H1 (cell line): Measurements from ENCODE around the gene C16orf89. TPM values are rescaled to one million over a fixed set of nuclear protein-coding genes. Genes with fewer than 3 reads are reported as not detected.

ENCODE experiments used
- SAP30 ChIP-seq: fragments of 300-600 bp; sonication (generic); IDR thresholded peaks from 2 replicates; pipeline ENCODE4 v1.7.1; 2012; ENCODE audit warnings: low read length, moderate library complexity, mild to moderate bottlenecking, inconsistent platforms; ENCODE audit not compliant: insufficient read depth, insufficient replicate concordance
- SUZ12 ChIP-seq: fragments of 200-600 bp; sonication (generic); IDR thresholded peaks from 2 replicates; pipeline ENCODE4 v1.6.1; 2012; ENCODE audit warnings: mild to moderate bottlenecking, inconsistent platforms, low read length, moderate library complexity, mixed read lengths
- ZNF274 ChIP-seq: IDR thresholded peaks from 2 replicates; pipeline ENCODE4 v1.7.0; 2012; ENCODE audit warnings: low read length, borderline replicate concordance; ENCODE audit errors: extremely low read depth
- polyA plus RNA-seq, 7 experiments: library from polyadenylated mRNA; depleted of rRNA in 3 of 7; stranded (reverse) in 5 of 7; unstranded in 2 of 7; fragments of >200 nt in 5 of 7; fragments of 200-250 nt in 2 of 7; gene quantifications; 1 replicate in 5 of 7; 2 replicates in 1 of 7; 4 replicates in 1 of 7; pipeline versions ENCODE4 v1.2.1 to v1.2.3, GENCODE V29; 2011 to 2013; ENCODE audit warnings: missing spikeins in 2 of 7, mixed read lengths in 2 of 7
- total RNA-seq: library from RNA; stranded (reverse); fragmentation: NEBNext Ultra II Directional; extraction: Animal tissue kit (Norgen Biotek cat#: 25700); gene quantifications from 2 replicates; pipeline ENCODE4 v1.2.1, GENCODE V29; 2021

Gene C16orf89
- total and polyA plus RNA-seq, 2 of the 8 experiments (the other 6 are each of a cell fraction or from before 2014, with no cell fraction given), result 6.7 to 9.9 TPM

DNA sequence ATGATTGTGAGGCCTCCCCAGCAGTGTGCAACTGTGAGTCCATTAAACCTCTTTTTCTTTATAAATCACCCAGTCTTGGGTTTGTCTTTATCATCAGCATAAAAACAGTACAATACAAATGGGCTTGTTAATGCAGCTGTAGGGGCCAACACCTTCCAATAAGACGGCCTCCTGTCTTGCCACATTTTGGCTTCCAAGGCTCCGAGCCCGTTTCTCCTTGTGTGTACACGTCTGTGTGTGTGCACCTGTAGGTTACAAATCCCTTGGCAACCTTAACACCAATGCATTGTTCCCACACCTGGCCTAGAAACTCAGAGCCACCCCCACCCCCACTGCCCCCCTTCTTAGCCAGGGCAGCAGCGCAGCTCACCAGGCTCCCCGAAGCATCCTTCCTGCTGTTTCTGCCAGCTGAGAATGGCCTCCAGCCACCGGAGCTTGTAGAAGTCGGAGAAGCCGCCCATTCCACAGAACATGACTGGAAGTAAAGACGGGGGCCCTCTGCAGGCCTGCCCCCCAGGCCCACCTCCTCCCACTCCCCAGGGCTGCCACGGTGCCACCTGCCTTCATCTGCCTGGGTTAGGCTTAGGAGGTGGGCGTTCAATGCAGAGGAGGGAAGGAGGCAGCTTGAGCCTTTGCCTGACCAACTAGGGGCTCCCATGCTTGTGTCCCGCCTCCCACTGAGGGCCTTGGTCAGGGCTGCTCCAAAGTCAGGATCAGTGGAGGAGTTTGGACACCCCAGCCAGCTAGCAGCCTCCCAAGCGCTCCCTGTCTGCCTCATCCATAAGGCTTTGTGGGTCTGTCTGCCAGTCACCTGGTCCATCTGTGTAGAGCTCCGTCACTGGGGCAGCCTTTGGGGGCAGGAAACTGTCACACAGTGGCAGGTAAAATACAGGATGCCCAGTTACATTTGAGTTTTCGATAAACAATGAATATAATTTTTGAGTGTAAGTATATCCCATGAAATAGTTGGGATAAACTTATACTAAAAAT lies 10.6 kb downstream of the C16orf89 start (continued):
- TF ChIP-seq SUZ12, result no peak
- TF ChIP-seq SAP30, result no peak
- no peak for TF ChIP-seq ZNF274
